ACC112 (cell line): ENCODE results near the gene FLNC.

Source experiments
- H2AFZ ChIP-seq: fragments of 200-600 bp; sonication (generic); one replicate; pipeline ENCODE4 v1.6.0; 2017; ENCODE audit warnings: antibody characterized with exemption, low read length; ENCODE audit not compliant: unreplicated experiment
- H3K27ac ChIP-seq: fragments of 200-600 bp; sonication (generic); 2 replicates; pipeline ENCODE4 v1.5.1; 2014; ENCODE audit warnings: low read depth, mild to moderate bottlenecking, antibody characterized with exemption, low read length, moderate library complexity
- H3K27me3 ChIP-seq: fragments of 200-600 bp; sonication (generic); 2 replicates; pipeline ENCODE4 v1.6.1; 2014; ENCODE audit warnings: mild to moderate bottlenecking, antibody characterized with exemption, low read length, moderate library complexity, mixed read lengths; ENCODE audit not compliant: insufficient read depth
- H3K36me3 ChIP-seq: fragments of 200-600 bp; sonication (generic); 2 replicates; pipeline ENCODE4 v1.6.1; 2016; ENCODE audit warnings: mild to moderate bottlenecking, antibody characterized with exemption, low read length, moderate library complexity, mixed read lengths; ENCODE audit not compliant: insufficient read depth
- H3K4me1 ChIP-seq: fragments of 200-600 bp; sonication (generic); one replicate; pipeline ENCODE4 v1.6.1; 2016; ENCODE audit warnings: low read length, mixed read lengths; ENCODE audit not compliant: insufficient read depth, unreplicated experiment, control insufficient read depth
- H3K4me3 ChIP-seq: fragments of 200-600 bp; sonication (generic); 2 replicates; pipeline ENCODE4 v1.5.1; 2014; ENCODE audit warnings: mild to moderate bottlenecking, low read depth, low read length
- H3K79me2 ChIP-seq: fragments of 200-600 bp; sonication (generic); one replicate; pipeline ENCODE4 v1.6.0; 2016; ENCODE audit warnings: low read length; ENCODE audit not compliant: control insufficient read depth, unreplicated experiment, insufficient read depth

The FLNC gene

DNA sequence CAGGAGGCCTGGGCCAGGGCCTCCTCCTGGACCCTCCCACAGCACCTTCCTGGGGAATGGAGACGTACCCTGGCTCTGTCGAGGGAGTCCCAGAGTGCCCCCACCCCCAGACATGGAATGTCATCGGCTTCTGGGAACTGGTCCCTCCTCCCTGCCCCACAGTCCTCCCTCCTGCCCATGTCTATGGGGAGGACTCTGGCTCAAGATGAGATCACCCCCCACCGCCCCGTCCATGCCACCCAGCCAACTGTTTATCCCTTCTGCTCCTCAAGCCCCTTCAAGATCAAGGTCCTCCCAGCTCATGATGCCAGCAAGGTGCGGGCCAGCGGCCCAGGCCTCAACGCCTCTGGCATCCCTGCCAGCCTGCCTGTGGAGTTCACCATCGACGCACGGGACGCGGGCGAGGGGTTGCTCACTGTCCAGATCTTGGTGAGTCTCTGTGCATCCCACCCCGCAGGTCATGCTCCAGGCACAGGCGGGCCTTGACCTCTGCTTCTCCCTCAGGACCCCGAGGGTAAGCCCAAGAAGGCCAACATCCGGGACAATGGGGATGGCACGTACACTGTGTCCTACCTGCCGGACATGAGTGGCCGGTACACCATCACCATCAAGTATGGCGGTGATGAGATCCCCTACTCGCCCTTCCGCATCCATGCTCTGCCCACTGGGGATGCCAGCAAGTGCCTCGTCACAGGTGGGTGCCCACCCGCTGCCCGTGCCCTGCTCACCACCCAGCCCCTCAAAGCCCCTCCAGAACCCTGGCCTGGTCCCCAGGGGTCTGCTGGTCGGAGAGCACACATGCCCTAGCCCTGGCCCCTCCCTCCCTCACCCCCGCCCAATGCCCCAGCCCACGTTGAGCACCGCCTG, 18.3 kb downstream of the FLNC start:
- Histone ChIP-seq H3K27ac (no peak overlapping the region), H3K27me3 (no peaks in the 10 kb centered on the region), H3K79me2 (no peaks in the 10 kb centered on the region), H2AFZ (no peak overlapping the region), H3K4me3 (no peak overlapping the region), H3K36me3 (peaks cover 12% of the 10 kb centered on the region; the same call in 1 of the 2 replicates), H3K4me1 (no peaks in the 10 kb centered on the region)

GRCh38 chr7:128849156-128849515, 18.9 kb downstream of the FLNC start:
- Histone ChIP-seq H3K4me1 (no peaks in the 10 kb centered on the region), H3K4me3 (no peak overlapping the region), H2AFZ (no peak overlapping the region), H3K27me3 (no peaks in the 10 kb centered on the region), H3K79me2 (no peaks in the 10 kb centered on the region), H3K36me3 (peaks cover 11% of the 10 kb centered on the region; the same call in 1 of the 2 replicates), H3K27ac (no peak overlapping the region)

GRCh38 chr7:128849804-128850490, 19.7 kb downstream of the FLNC start:
- Histone ChIP-seq H3K36me3 (peaks cover 9% of the 10 kb centered on the region; the same call in 1 of the 2 replicates), H3K27me3 (no peaks in the 10 kb centered on the region)

DNA sequence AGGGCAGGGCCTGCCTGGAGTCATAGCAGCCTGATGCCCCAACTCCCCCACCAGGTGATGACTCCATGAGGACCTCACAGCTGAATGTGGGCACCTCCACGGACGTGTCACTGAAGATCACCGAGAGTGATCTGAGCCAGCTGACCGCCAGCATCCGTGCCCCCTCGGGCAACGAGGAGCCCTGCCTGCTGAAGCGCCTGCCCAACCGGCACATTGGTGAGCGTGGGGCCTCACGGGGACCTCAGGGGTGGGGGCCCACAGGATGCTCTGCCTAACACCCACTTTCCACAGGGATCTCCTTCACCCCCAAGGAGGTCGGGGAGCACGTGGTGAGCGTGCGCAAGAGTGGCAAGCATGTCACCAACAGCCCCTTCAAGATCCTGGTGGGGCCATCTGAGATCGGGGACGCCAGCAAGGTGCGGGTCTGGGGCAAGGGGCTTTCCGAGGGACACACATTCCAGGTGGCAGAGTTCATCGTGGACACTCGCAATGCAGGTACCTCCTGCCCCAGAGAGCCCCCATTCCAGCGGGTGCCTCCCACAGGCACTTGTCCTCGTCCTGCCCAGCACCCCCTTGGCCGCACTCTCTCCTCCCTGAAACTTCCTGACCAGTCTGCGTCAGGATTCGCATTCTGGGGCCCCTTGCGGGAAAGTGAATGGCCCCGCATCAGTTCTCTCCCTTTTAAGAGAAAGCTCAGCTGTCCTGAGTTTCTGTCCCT, 22.5 kb downstream of the FLNC start:
- Histone ChIP-seq H3K4me3 (no peak overlapping the region), H3K27ac (no peak overlapping the region), H3K27me3 (no peaks in the 10 kb centered on the region), H3K79me2 (no peaks in the 10 kb centered on the region), H3K36me3 (peaks cover 6% of the 10 kb centered on the region; the same call in 1 of the 2 replicates), H3K4me1 (no peaks in the 10 kb centered on the region), H2AFZ (no peak overlapping the region)

More at GRCh38 chr7:128849804-128850490, 19.7 kb downstream of the FLNC start:
- Histone ChIP-seq H3K79me2 (no peaks in the 10 kb centered on the region), H2AFZ (no peak overlapping the region), H3K4me3 (no peak overlapping the region), H3K4me1 (no peaks in the 10 kb centered on the region), H3K27ac (no peak overlapping the region)

DNA sequence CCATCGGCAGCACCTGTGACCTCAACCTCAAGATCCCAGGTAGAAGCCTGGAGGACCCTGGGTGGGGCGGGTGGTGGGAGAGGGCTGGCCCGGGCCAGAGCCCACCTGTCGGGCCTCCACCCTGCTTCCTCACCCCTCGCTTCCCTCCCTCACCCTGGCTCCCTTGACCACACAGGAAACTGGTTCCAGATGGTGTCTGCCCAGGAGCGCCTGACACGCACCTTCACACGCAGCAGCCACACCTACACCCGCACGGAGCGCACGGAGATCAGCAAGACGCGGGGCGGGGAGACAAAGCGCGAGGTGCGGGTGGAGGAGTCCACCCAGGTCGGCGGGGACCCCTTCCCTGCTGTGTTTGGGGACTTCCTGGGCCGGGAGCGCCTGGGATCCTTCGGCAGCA, 23.6 kb downstream of the FLNC start:
- H3K36me3 ChIP-seq = peaks cover 6% of the 10 kb centered on the region; the same call in 1 of the 2 replicates
- no peak overlapping the region for H3K27ac ChIP-seq
- H3K4me1 ChIP-seq = peaks cover 3% of the 10 kb centered on the region
- H2AFZ ChIP-seq = no peak overlapping the region
- H3K4me3 ChIP-seq = no peak overlapping the region
- no peaks in the 10 kb centered on the region for H3K79me2 ChIP-seq
- H3K27me3 ChIP-seq = no peaks in the 10 kb centered on the region

GRCh38 chr7:128854396-128854795, 24.2 kb downstream of the FLNC start:
- Histone ChIP-seq H3K36me3 (peaks cover 6% of the 10 kb centered on the region; the same call in 1 of the 2 replicates), H3K79me2 (no peaks in the 10 kb centered on the region), H3K27ac (no peak overlapping the region), H3K4me1 (peaks cover 6% of the 10 kb centered on the region), H3K27me3 (no peaks in the 10 kb centered on the region), H2AFZ (no peak overlapping the region), H3K4me3 (no peak overlapping the region)

GRCh38 chr7:128855559-128855958, 25.4 kb downstream of the FLNC start:
- no peak overlapping the region for H3K27ac ChIP-seq
- peaks cover 6% of the 10 kb centered on the region; the same call in 1 of the 2 replicates for H3K36me3 ChIP-seq
- no peaks in the 10 kb centered on the region for H3K79me2 ChIP-seq
- no peaks in the 10 kb centered on the region for H3K27me3 ChIP-seq
- no peak overlapping the region for H3K4me3 ChIP-seq
- H3K4me1 ChIP-seq = peaks cover 6% of the 10 kb centered on the region
- no peak overlapping the region for H2AFZ ChIP-seq

DNA sequence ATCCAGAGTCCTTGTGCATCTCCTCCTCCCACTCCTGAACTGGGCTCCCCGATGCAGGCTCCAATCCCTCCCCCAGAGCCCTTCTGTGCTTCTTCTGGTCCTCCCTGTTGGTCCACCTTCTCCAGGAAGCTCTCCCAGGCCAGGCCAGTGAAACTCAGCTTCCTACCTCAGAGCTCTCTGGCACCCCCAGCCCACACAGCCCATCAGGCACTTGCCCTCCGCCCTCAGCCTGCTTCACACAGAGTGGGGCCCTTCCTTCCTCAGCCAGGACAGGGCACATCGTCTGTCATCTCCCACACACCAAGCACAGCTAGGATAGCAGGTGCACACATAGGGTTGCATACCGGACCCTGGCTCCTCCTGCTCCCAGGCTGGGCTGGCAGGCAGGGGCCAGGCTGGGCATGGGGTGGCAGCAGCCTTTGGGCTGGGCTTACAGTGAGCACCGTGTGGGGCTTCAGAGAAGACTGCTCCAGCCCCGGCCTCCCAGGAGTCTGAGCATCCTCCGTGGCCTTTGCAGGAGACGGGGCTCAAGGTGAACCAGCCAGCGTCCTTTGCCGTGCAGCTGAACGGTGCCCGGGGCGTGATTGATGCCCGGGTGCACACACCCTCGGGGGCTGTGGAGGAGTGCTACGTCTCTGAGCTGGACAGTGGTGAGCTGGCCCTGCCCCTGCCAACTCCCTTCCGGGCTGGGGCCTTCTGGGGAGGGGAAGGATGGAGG, 26.0 kb downstream of the FLNC start:
- Histone ChIP-seq H3K79me2 (no peaks in the 10 kb centered on the region), H2AFZ (no peak overlapping the region), H3K4me1 (peaks cover 6% of the 10 kb centered on the region), H3K4me3 (no peak overlapping the region), H3K27ac (no peak overlapping the region), H3K36me3 (peaks cover 5% of the 10 kb centered on the region; the same call in 1 of the 2 replicates), H3K27me3 (no peaks in the 10 kb centered on the region)

GRCh38 chr7:128858380-128859231, 28.4 kb downstream of the FLNC start:
- no peaks in the 10 kb centered on the region for H3K36me3 ChIP-seq
- peaks cover 6% of the 10 kb centered on the region for H3K4me1 ChIP-seq
- no peak overlapping the region for H3K4me3 ChIP-seq
- H3K27ac ChIP-seq = no peak overlapping the region
- peaks cover 8% of the 10 kb centered on the region for H3K79me2 ChIP-seq
- no peaks in the 10 kb centered on the region for H3K27me3 ChIP-seq
- no peak overlapping the region for H2AFZ ChIP-seq
